Measurements from ENCODE around the gene SCN4A. TPM values are rescaled to one million over a fixed set of nuclear protein-coding genes. Genes with fewer than 3 reads are reported as not detected.

Gene SCN4A
- total RNA-seq, 2 experiments from 2014 or later: 0.14 to 0.31 TPM

DNA sequence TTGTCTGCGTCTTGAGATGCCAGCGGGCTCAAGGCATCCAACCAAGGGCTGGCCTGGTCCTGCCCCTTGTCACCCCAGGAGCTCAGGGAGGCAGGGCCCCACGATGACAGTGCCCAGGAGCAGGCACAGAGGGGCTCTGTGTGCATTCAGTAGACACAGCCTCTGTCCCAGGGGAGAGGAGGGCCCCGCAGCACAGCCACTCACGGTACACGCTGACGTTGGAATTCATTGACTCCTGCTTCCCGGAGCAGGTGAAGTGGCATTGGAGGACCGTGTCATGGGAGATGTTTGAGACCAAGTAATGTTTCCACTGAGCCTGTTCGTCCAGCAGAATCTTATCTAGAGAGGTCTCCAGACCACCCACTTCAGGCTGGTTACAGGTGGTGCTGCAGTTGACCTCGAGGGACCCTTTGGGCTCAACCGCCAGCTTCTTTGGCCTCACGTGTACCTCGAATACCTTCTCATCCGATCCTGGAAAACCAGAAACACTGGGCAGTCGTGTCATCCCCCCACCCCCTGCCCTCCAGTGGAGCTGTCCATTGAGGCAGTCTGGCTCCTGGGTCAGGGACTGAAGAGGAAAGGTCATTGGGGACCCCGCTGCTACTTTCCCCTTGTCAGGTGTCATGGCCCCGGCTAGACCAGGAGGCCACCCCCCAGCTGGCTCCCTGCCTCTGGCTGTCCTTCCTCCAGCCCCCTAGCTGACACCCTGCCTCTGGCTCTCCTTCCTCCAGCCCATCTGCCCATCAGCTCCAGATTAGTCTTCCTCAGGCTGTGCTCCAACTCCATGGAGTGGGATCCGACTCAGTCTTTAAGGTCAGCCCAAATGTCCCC, 32.4 kb upstream of the SCN4A start:
- Mint-ChIP-seq H3K36me3 (peaks cover 11% of the 10 kb centered on the region), H3K27me3 (no peaks in the 10 kb centered on the region), H3K27ac (peak overlapping the region; percentile 25), H3K4me1 (peaks cover 23% of the 10 kb centered on the region), H3K9me3 (no peaks in the 10 kb centered on the region), H3K4me3 (no peak overlapping the region)
- DNase-seq: no peak

DNA sequence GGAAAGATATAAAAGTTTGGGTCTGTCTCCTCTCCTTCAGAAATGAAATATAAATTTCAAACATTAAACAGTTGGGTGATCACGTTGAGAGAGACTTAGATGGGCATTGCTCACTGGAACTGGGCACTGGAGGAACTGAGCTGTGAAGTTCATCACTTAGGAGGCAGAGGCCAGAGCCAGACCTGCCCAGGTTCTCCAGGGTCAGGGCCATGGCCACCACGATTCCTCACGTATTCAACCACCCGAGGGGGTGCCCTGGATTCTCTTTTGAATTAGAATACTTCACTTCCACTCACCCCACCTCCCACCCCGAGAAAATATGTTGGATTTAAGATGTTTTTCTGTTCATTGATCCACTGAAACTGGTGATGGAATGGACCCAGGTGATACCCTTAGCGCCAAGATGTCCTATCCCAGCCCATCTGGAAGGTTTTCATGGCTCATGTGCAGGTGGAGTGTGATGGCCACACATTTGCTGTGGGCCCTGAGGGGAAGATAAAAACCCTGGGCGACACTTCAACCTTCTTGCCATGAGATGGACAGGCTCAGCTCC, 31.6 kb upstream of the SCN4A start:
- H3K4me3 Mint-ChIP-seq: no peak overlapping the region
- peak overlapping the region; percentile 8 for H3K27ac Mint-ChIP-seq
- no peaks in the 10 kb centered on the region for H3K27me3 Mint-ChIP-seq
- H3K9me3 Mint-ChIP-seq: no peaks in the 10 kb centered on the region
- peaks cover 7% of the 10 kb centered on the region for H3K36me3 Mint-ChIP-seq
- no peak for DNase-seq
- peaks cover 21% of the 10 kb centered on the region for H3K4me1 Mint-ChIP-seq

DNA sequence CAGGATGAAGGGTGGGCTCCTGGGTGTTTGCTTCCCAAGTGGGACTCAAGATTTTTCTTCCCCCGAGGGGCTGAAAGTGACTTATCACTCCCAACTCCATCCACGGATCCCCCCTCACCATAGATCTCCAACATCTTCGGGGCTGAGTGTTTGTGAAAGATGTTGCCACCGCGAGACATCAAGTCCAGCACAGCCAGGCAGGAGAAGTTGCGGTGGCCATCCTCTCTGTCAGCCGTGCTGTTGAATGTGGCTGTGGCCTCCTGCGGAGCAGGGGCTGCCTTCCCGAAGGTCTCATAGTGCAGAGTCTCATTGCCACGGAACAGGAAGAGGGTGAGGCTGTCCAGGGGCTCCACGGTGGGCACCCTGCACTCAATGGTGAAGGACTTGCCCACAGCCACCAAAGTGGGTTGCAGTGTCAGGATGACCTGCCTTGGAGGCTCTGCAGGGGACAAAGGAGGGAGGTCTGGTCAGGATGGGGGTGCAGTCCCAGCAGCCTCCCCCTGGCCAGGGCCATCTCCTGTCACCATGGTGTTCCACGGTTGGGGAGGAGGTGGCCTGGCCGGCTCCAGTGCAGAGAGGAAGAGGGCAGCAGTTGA, 30.9 kb upstream of the SCN4A start:
- Mint-ChIP-seq H3K27ac (peak overlapping the region; percentile 8), H3K27me3 (no peaks in the 10 kb centered on the region), H3K36me3 (peaks cover 7% of the 10 kb centered on the region), H3K4me3 (no peak overlapping the region), H3K4me1 (peaks cover 22% of the 10 kb centered on the region), H3K9me3 (no peaks in the 10 kb centered on the region)
- DNase-seq: no peak

DNA sequence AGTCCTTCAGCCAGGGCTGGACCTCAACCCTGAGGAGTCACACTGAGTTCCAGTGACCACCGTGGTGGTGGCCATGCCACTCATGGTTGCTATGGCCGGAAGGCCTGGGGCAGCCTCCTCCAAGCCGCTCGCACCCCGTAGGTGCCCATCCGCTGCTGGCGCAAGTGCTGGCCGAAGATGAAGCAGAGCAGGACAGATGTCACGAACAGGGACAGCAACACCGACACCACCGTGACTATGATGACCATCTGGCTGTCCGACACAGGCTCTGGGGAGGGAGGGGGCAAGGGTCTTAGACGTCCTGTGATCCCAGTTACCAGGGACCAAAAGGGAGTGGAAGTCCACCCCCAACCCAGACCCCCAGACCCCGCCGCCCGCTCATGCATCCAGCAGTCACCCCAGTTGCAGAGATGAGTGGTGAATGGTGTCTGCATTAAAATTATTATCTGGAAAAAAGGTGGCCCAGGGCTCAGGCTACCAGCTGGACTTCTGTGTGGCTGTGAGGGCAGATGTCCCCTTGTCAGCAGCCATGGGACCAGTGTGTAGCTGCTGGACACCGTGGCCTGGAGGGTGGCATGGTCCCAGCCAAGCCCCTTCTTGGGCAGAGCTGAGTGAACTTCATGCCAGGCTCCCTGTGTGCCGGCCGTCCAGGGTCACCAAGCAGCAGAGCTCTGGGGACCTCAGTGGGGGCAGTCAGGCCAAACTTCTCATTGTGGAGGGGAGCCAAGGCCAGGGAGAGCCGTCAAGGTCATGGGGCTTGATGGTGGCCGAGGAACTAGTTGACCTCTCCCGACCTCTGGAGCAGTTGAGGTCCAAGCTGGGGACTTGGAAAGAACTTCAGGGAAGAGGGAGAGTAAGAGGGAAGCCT, 30.2 kb upstream of the SCN4A start:
- Mint-ChIP-seq H3K27me3 (no peaks in the 10 kb centered on the region), H3K36me3 (peaks cover 5% of the 10 kb centered on the region), H3K27ac (no peak overlapping the region), H3K4me1 (peaks cover 20% of the 10 kb centered on the region), H3K9me3 (no peaks in the 10 kb centered on the region), H3K4me3 (no peak overlapping the region)
- no peak for DNase-seq

DNA sequence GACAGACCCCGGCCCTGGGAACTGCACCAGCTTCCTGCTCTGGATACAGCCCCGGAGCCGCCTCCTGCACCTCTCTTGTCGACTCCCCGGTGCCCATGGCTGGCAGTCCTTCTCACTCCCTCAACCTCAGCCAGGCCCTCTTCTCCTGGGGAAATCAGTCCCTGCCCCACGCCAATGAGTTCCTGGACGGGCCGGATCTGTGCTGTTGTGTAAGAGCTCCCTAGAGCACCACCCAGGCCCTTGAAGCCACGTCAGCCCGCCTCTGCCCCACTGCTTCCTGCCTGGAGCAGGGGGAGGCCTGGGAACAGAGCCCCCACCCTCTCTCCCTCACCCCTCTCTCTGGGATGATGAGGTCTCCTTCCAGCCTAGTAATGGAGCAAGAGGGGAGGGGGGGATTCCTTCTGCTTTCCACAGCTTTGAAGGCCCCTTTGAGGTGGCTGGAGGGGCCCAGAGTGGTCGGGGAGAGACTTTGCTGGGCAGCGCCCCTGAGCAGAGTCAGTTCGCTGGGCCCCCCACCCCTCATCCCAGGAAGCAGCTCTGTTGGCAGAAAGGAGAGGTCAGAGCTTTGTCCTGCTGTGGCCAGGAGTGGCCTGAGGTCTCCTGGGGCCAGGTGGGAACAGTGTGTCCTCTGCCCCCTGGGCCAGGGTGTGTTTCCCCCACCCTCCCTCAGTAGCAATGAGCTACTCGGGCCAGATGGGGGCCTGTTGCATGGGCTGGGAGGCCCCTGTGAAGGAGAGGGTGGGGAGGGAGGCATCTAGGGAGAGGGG, 29.2 kb upstream of the SCN4A start:
- peak overlapping the region; percentile 48 for H3K27ac Mint-ChIP-seq
- H3K9me3 Mint-ChIP-seq: no peaks in the 10 kb centered on the region
- H3K4me3 Mint-ChIP-seq: no peak overlapping the region
- H3K27me3 Mint-ChIP-seq: no peaks in the 10 kb centered on the region
- no peak for DNase-seq
- H3K4me1 Mint-ChIP-seq: peaks cover 24% of the 10 kb centered on the region
- H3K36me3 Mint-ChIP-seq: peaks cover 5% of the 10 kb centered on the region

DNA sequence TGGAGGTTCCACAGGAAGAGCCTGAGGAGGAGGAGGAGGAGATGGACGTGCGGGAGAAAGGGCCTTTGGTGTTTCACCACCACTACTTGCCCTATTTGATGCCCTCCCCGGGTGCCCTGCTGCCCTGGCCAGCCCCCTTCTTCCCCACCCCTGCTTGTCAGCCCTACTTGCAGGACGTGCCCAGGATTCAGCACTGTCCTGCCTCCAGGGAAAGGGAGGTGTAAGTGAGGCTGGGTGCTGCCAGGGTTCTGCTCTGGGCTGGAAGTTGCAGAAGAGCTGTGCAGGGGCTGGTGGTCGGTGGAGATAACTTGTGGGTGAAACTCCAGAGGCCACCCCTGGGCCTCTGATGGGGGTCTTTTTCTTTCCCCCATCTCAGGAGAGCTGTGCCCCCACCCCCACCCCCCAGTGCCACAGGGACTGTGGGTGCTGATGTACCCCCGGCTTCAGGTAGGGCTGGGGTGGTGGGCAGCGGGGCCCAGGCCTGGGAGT, 28.4 kb upstream of the SCN4A start:
- H3K4me3 Mint-ChIP-seq: no peak overlapping the region
- peaks cover 5% of the 10 kb centered on the region for H3K36me3 Mint-ChIP-seq
- peaks cover 19% of the 10 kb centered on the region for H3K4me1 Mint-ChIP-seq
- H3K9me3 Mint-ChIP-seq: no peaks in the 10 kb centered on the region
- H3K27ac Mint-ChIP-seq: no peak overlapping the region
- no peaks in the 10 kb centered on the region for H3K27me3 Mint-ChIP-seq
- DNase-seq: no peak

DNA sequence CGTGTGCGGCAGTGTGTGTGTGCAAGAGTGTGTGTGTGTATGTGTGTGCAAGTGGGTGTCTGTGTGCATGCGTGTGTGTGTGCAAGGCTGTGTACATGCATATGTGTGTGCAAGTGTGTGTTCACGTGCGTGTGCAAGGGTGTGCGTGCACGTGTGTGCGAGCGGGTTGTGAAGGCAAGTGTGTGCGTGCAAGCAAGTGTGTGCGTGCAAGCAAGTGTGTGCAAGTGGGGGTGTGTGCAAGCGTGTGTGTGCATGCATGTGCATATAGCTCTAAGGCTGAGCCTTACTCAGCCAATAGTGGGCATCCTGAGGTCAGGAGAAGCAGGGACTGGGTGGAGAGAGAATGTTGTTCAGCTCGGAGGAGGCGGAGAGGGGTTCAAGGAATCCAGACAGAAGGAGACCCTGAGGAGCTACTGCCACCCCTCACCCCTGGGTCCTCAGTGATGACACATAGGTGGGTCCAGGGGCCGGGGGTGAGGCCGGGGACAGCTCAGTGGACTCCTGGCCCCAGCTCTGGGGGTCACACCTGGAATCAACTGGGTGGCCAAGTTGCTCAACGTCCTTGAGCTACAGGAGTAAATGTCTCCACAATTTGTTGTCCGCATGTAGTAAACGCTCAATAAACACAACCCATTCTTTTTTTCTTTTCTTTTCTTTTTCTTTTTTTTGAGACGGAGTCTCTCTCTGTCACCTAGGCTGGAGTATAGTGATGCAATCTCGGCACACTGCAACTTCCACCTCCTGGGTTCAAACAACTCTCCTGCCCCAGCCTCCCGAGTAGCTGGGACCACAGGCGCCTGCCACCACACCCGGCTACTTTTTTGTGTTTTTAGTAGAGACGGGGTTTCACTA, 27.2 kb upstream of the SCN4A start:
- Mint-ChIP-seq H3K4me3 (peak overlapping the region; percentile 89), H3K27ac (peak overlapping the region; percentile 46), H3K27me3 (no peaks in the 10 kb centered on the region), H3K9me3 (no peaks in the 10 kb centered on the region), H3K36me3 (peaks cover 5% of the 10 kb centered on the region), H3K4me1 (peaks cover 19% of the 10 kb centered on the region)
- DNase-seq: no peak

DNA sequence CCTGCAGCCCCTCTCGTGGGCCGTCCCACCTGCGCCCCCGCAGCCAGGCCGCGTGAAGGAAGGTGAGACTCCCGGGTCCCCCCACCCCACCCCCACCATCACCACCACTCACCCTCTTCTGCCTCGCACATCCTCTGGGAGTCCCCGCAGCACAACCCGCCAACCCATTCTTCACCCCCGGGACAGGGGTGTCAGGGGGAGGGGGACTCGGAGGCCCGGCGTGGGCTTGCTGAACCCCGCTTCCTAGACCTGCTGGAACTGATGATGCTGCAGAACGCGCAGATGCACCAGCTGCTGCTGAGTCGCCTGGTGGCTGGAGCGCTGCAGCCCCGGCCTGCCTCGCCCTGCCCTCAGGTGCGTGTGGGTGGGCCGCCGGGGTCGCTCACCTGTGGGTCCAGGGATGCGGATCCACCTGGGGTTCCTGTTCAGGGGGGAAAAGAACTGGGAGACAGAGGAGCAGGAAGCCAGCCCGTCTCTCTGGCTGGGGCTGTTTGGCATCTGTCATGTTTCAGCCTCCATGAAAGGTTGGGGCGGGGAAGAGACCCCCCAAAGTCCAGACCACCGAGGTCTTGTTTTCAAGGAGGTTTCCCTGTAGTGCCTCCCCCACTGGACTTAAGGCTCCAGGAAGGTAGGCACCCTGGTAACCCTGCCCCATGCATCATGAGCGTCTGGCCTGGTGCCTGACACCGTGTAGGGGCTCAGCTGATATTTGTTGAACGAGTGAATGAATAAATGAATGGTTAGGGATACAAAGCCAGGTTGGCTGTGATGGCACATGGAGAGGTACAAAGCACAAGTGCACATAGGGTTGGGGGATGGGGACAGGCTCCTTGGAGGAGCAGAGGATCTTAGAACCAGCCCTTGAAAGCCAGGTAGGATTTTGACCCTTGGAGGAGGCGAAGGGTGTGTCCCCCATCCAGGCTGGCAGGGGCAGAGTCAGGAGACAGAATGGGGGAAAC, 26.3 kb upstream of the SCN4A start:
- peaks cover 2% of the 10 kb centered on the region for H3K36me3 Mint-ChIP-seq
- peak overlapping the region; percentile 46 for H3K27ac Mint-ChIP-seq
- H3K27me3 Mint-ChIP-seq: no peaks in the 10 kb centered on the region
- DNase-seq: no peak
- peak overlapping the region; percentile 89 for H3K4me3 Mint-ChIP-seq
- H3K9me3 Mint-ChIP-seq: no peaks in the 10 kb centered on the region
- peaks cover 20% of the 10 kb centered on the region for H3K4me1 Mint-ChIP-seq

DNA sequence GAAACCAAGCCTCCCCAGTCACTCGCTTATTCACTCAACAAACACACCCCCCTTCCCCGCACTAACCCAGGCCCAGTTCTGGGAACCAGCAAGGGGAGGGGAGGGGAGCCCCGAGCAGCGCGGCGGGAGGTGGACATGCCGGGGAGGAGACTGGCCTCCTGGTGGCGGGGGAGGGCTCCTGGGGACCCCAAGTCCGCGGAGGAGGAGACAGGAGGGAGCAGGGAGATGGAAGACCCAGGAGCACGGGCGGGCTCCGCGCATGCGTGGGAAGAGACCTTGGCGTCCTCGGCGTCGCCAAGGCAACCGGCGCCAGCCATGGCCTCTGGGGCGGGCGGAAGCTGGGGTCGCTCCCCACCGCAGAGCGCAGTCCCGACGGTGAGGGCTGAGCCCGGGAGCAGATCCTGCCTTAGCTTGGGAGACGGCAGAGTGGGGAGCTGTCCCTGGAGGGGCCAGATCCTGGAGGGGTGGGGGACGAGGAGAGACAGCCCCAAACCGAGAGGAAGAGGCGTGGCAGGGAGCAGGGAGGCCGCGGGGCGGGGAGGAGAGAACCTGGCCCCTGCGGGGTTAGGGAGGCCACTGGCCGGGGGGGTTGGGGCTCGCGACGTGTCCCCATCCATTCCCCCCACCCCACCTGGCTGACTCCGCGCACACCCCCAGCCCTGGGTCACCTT, 25.5 kb upstream of the SCN4A start, which contains the start of gene PRR29:
TSS of gene PRR29 (plus strand) at position 302 of the 671 bp plus-strand sequence. CDS start at position 316, 14 bp downstream.
- DNase-seq: peak; percentile 80
- H3K36me3 Mint-ChIP-seq: no peaks in the 10 kb centered on the region
- H3K4me3 Mint-ChIP-seq: peak within 1 kb of the TSS; percentile 89
- H3K4me1 Mint-ChIP-seq: peaks cover 24% of the 10 kb centered on the region
- H3K9me3 Mint-ChIP-seq: no peaks in the 10 kb centered on the region
- H3K27me3 Mint-ChIP-seq: no peaks in the 10 kb centered on the region
- H3K27ac Mint-ChIP-seq: no peak within 1 kb of the TSS

DNA sequence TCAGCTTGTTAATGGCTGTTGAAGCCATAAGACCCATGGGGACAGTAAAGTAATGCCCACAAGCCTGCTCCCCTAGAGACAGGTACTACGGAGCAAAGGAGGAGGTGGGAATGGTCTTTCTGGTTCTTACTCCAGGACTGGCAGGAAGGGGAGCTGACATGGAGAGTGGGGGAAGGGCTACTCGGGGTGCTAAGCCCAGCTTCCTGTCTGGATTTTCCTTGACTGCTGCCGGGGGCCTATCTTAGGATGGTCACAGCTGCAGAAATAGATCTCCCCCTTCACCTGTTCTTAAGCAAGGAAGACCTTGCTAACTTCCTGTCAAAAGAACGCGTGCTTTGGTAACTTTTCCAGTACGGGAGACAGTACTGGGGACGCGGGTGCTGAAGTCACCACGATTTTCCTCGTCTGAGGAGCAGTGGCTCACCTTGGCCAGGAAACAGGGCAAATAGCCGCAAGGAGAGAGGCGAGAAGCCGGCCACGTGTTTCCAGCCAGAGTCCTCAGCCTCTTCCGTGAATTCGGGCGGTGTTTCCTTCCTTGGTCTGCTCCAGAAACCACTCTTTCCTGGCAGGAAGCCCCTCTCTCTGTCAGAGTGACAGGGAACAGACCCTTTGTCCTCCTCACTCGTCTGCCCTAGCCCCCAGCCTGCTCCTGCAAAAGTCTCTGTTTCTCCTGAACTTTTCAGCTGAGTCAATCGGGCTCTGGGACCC, 24.8 kb upstream of the SCN4A start:
- peaks cover 27% of the 10 kb centered on the region for H3K4me1 Mint-ChIP-seq
- no peak overlapping the region for H3K27ac Mint-ChIP-seq
- DNase-seq: no peak
- H3K27me3 Mint-ChIP-seq: no peaks in the 10 kb centered on the region
- no peaks in the 10 kb centered on the region for H3K36me3 Mint-ChIP-seq
- H3K9me3 Mint-ChIP-seq: no peaks in the 10 kb centered on the region
- H3K4me3 Mint-ChIP-seq: peak overlapping the region; percentile 89

DNA sequence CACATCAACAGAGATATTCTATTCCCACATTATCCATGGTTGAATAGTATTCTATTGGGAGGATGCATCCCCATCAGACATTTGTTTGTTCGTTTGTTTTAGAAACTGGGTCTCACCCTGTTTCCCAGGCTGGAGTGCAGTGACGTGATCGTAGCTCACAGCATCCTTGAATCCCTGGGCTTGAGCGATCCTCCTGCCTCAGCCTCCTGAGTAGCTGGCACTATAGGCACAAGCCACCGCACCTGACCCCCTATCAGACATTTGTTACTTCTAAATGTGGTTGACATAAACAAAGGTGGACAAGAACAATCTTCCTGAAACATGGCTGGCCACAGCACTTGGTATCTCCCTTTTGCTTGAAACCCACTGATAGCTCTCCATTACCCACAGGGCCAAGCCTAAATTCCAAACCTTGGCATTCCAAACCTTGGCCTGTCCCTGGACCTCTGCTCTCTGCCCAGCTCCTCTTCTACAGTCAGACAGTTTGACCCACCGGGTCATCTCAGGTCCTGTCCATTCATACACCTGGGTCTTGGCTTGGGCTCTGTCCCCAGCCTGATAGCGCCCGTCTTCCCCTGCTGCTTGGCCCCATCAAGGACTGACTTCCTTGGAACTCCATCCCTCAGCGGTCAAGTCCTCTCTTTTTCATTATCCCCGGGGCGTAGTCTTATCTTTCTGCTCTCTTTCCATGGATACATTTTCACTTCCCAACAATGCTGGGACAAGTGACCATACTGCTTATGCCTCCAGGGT, 23.9 kb upstream of the SCN4A start:
- Mint-ChIP-seq H3K27ac (peak overlapping the region; percentile 9), H3K27me3 (peaks cover 3% of the 10 kb centered on the region), H3K36me3 (no peaks in the 10 kb centered on the region), H3K4me1 (peaks cover 27% of the 10 kb centered on the region), H3K9me3 (no peaks in the 10 kb centered on the region), H3K4me3 (no peak overlapping the region)
- DNase-seq: no peak

All from activated naive CD8-positive, alpha-beta T cell treated with anti-CD3 and anti-CD28 coated beads for 36 hours (primary cell).